ENCODE results near the gene ATE1. TPM values are rescaled to one million over a fixed set of nuclear protein-coding genes. Genes with fewer than 3 reads are reported as not detected.

ATE1 gene
- total RNA-seq (2022; extraction: Qiagen RNA extraction), result 13.5 to 23.9 TPM (median 18.1 TPM) in 5 replicates

GRCh38 chr10:121927841-121928527 lies at the start of gene ATE1:
Gene ATE1 (minus strand): TSS chr10:121928031. CDS start chr10:121927949, 82 bp downstream.

DNA sequence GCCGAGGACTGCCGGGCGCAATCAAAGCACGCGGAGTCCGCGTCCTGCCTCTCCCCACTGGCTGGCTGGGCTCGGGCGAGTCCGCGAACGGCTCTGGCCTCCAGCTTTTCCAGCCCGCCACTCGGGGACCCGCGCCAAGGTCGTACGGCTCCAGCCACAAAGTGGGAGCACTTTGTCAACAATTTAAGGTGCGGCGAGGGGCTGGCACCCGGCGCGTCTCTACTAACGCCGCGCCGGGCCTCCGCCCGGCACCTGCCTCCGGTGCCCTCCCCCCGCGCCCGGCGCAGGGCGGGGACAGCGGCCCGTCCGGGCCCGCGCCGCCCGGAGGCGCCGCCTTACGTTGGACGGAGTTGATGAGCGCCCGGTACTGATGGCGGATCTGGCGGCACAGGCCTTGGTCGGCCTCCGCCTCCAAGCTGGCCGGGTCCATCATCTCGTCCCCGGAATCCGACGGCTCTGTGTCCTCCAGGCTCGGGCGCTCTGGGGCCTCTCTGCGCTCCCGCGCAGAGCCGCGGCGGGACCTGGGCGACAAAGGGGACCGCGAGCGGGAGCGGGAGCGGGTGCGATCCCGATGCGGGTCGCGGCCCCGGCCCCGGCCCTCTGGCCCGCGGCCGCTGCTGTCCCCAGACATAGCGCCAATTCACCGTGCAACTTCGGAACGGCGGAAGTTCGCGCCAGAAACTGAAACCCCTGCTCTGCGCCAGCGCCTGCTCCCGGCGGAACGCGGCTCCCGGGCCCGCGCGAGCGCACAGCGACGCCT lies 46.9 kb upstream of the ATE1 start, which contains the start of gene NSMCE4A:
Gene NSMCE4A (minus strand): TSS at position 683 of the 760 bp plus-strand sequence. CDS start 52 bp downstream, at position 631.

Other genes with a start within 250 kb of the ATE1 start
- gene NSMCE4A, start 47.2 kb upstream of the ATE1 start, total RNA-seq (2022; extraction: Qiagen RNA extraction), result 53.9 to 61.5 TPM (median 58.7 TPM) in 5 replicates
- gene TACC2, start 61.1 kb upstream of the ATE1 start, total RNA-seq (2022; extraction: Qiagen RNA extraction), result 71.8 to 83.6 TPM (median 79.2 TPM) in 5 replicates

Data from A549 treated with Hydrocortisone at 1 μM for 4 hours (cell line).